SH-SY5Y (cell line): ENCODE measurements around the gene MRPS21.

Source experiments
- GATA2 ChIP-seq: IDR thresholded peaks from 2 replicates; pipeline ENCODE4 v1.6.1; 2011; ENCODE audit warnings: mild to moderate bottlenecking, low read depth, low read length
- GATA3 ChIP-seq: IDR thresholded peaks from 2 replicates; pipeline ENCODE4 v1.6.1; 2011; ENCODE audit warnings: low read depth, mild to moderate bottlenecking, low read length, moderate library complexity

- no peak for TF ChIP-seq GATA2
- no peak for TF ChIP-seq GATA3
These were observed 35.8 kb upstream of the MRPS21 start, which contains the start of gene CA14 for GRCh38 chr1:150257624-150258585.
